Measurements from ENCODE around the gene FARP1.

DNA sequence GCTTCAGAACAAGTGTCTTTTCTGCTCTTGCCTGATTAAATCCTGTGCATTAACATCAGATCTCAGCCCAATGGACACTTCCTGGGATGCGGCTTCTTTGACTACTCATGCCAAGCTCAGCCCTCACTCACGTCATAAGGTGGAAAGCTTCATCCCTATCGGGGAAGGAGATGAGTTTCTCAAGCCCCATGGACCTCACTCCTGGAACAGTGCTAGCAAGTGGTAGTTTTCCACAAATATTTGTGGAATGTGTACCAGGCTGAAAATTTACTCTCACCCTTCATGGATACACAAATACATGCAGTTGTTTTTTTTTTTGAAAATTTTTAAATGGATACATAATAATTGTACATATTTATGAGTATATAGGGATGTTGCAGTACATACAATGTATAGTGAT lies 34.6 kb upstream of the FARP1 start:
- TF ChIP-seq, protein P1, sequence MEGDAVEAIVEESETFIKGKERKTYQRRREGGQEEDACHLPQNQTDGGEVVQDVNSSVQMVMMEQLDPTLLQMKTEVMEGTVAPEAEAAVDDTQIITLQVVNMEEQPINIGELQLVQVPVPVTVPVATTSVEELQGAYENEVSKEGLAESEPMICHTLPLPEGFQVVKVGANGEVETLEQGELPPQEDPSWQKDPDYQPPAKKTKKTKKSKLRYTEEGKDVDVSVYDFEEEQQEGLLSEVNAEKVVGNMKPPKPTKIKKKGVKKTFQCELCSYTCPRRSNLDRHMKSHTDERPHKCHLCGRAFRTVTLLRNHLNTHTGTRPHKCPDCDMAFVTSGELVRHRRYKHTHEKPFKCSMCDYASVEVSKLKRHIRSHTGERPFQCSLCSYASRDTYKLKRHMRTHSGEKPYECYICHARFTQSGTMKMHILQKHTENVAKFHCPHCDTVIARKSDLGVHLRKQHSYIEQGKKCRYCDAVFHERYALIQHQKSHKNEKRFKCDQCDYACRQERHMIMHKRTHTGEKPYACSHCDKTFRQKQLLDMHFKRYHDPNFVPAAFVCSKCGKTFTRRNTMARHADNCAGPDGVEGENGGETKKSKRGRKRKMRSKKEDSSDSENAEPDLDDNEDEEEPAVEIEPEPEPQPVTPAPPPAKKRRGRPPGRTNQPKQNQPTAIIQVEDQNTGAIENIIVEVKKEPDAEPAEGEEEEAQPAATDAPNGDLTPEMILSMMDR (IDR thresholded peaks at IDR 0.05): no peak
- TF ChIP-seq POLR2AphosphoS5 (IDR thresholded peaks at IDR 0.05) (no peak), POLR2A (IDR thresholded peaks at IDR 0.05) (no peak)

All from sigmoid colon (tissue), 4 donors.